GM23248 (cell line): Measurements from ENCODE around the gene ZNF730. TPM values are rescaled to one million over a fixed set of nuclear protein-coding genes. Genes with fewer than 3 reads are reported as not detected.

Experiments used
- DNase-seq: peaks from one replicate; pipeline ENCODE4 v3.0.0-alpha.2; 2015
- H2AFZ ChIP-seq: fragments of 200-600 bp; sonication (generic); 2 replicates; pipeline ENCODE4 v1.6.1; 2016; ENCODE audit warnings: antibody characterized with exemption
- H3F3A ChIP-seq: fragments of 200-600 bp; sonication (generic); 2 replicates; pipeline ENCODE4 v1.6.1; 2016; ENCODE audit warnings: mild to moderate bottlenecking, antibody characterized with exemption, mixed run types; ENCODE audit not compliant: insufficient read depth
- H3K27ac ChIP-seq: fragments of 200-600 bp; sonication (generic); 2 replicates; pipeline ENCODE4 v1.5.1; 2016; ENCODE audit warnings: mild to moderate bottlenecking
- H3K27me3 ChIP-seq: fragments of 200-600 bp; sonication (generic); replicated peaks from 2 replicates; pipeline ENCODE4 v1.6.1; 2016; ENCODE audit warnings: mild to moderate bottlenecking; ENCODE audit not compliant: insufficient read depth
- H3K36me3 ChIP-seq: fragments of 200-600 bp; sonication (generic); 2 replicates; pipeline ENCODE4 v1.6.1; 2016; ENCODE audit warnings: low read depth, mild to moderate bottlenecking
- H3K4me1 ChIP-seq: fragments of 200-600 bp; sonication (generic); 2 replicates; pipeline ENCODE4 v1.6.1; 2016; ENCODE audit warnings: mild to moderate bottlenecking; ENCODE audit not compliant: insufficient read depth
- H3K4me2 ChIP-seq: fragments of 200-600 bp; sonication (generic); one replicate; pipeline ENCODE4 v1.6.1; 2016; ENCODE audit warnings: mild to moderate bottlenecking; ENCODE audit not compliant: unreplicated experiment
- H3K4me3 ChIP-seq: fragments of 200-600 bp; sonication (generic); 2 replicates; pipeline ENCODE4 v1.5.1; 2016; ENCODE audit warnings: mild to moderate bottlenecking
- H3K79me2 ChIP-seq: fragments of 200-600 bp; sonication (generic); 2 replicates; pipeline ENCODE4 v1.6.1; 2016; ENCODE audit warnings: mild to moderate bottlenecking; ENCODE audit not compliant: insufficient read depth
- H3K9ac ChIP-seq: fragments of 200-600 bp; sonication (generic); 2 replicates; pipeline ENCODE4 v1.6.1; 2016; ENCODE audit warnings: mild to moderate bottlenecking
- H3K9me2 ChIP-seq: fragments of 200-600 bp; sonication (generic); 2 replicates; pipeline ENCODE4 v1.6.1; 2016; ENCODE audit warnings: mixed run types, mild to moderate bottlenecking, moderate library complexity; ENCODE audit not compliant: insufficient read depth
- H3K9me3 ChIP-seq: fragments of 200-600 bp; sonication (generic); one replicate; pipeline ENCODE4 v1.6.1; 2017; ENCODE audit warnings: low read depth
- H4K20me1 ChIP-seq: fragments of 200-600 bp; sonication (generic); 2 replicates; pipeline ENCODE4 v1.6.0; 2016; ENCODE audit not compliant: insufficient read depth
- EZH2 ChIP-seq: fragments of 200-600 bp; sonication (generic); IDR thresholded peaks from 2 replicates; pipeline ENCODE4 v1.6.1; 2018; ENCODE audit warnings: antibody characterized with exemption, mild to moderate bottlenecking; ENCODE audit not compliant: insufficient read depth, poor library complexity, severe bottlenecking
- EZH2phosphoT487 ChIP-seq: fragments of 200-600 bp; sonication (generic); IDR thresholded peaks from 2 replicates; pipeline ENCODE4 v1.6.1; 2018; ENCODE audit warnings: antibody characterized with exemption, moderate library complexity, mild to moderate bottlenecking, low read depth; ENCODE audit not compliant: insufficient read depth
- WGBS, 2 experiments: methylation state at CpG; one replicate each; pipeline ENCODE4 v1.1.6; 2015 to 2017; ENCODE audit warnings: low lambda C conversion rate in 2 of 2, low coverage in 1 of 2; ENCODE audit errors: missing lambda C conversion rate in 2 of 2; 5-methylcytosine and 5-hydroxymethylcytosine counted together
- in situ Hi-C: fragments of 300-500 bp; cut with MboI; formaldehyde crosslinking; loops from 2 replicates; pipeline ENCODE4 v1.15.0; 2020
- polyA plus RNA-seq: library from polyadenylated mRNA; unstranded; fragments of >200 nt; fragmentation: Nextera tagmentation; extraction: Ambion mirVana; gene quantifications from 2 replicates; pipeline ENCODE4 v1.2.1, GENCODE V29; 2016
- total RNA-seq: library from RNA; depleted of rRNA; stranded (reverse); fragments of >200 nt; shearing (Covaris generic); gene quantifications from 2 replicates; pipeline ENCODE4 v1.2.3, GENCODE V29; 2014

ZNF730 gene
- total and polyA plus RNA-seq, 2 experiments from 2014 or later = 0.22 to 0.44 TPM

- no peaks in the 10 kb centered on the region for H3K9me2 ChIP-seq
- H3K36me3 ChIP-seq = no peaks in the 10 kb centered on the region
- no peaks in the 10 kb centered on the region for H3K4me1 ChIP-seq
- H3K4me3 ChIP-seq = no peak overlapping the region
- H3K27me3 ChIP-seq = no peaks in the 10 kb centered on the region
- no peak overlapping the region for H3K27ac ChIP-seq
- no peaks in the 10 kb centered on the region for H4K20me1 ChIP-seq
- no peaks in the 10 kb centered on the region for H3K9me3 ChIP-seq
- H3F3A ChIP-seq = no peaks in the 10 kb centered on the region
- no peak overlapping the region for H3K4me2 ChIP-seq
- no peak for TF ChIP-seq EZH2phosphoT487
- no peak for TF ChIP-seq EZH2
- no peaks in the 10 kb centered on the region for H3K79me2 ChIP-seq
- no peak overlapping the region for H2AFZ ChIP-seq
- H3K9ac ChIP-seq = no peak overlapping the region
- DNase-seq = no peak
- in situ Hi-C loops = no loop called here
- 68% methylated on average over 9 of the region's 9 CpGs for WGBS, 2 experiments
Measured at GRCh38 chr19:23093832-23094231, 23.0 kb upstream of the ZNF730 start.

- Histone ChIP-seq H3K4me2 (no peak overlapping the region), H3K79me2 (no peaks in the 10 kb centered on the region), H3F3A (no peaks in the 10 kb centered on the region), H3K9me2 (no peaks in the 10 kb centered on the region), H3K9ac (no peak overlapping the region), H3K27ac (no peak overlapping the region), H2AFZ (no peak overlapping the region), H3K9me3 (no peaks in the 10 kb centered on the region), H4K20me1 (no peaks in the 10 kb centered on the region), H3K4me1 (no peaks in the 10 kb centered on the region), H3K36me3 (no peaks in the 10 kb centered on the region), H3K27me3 (no peaks in the 10 kb centered on the region), H3K4me3 (no peak overlapping the region)
- 52 to 65% methylated on average over 1 of the region's 1 CpG for WGBS, 2 experiments
- TF ChIP-seq EZH2phosphoT487 = no peak
- no peak for TF ChIP-seq EZH2
- no peak for DNase-seq
- in situ Hi-C loops = no loop called here
Measured at GRCh38 chr19:23095418-23095817, 21.4 kb upstream of the ZNF730 start.

GRCh38 chr19:23098286-23098685 is 18.5 kb upstream of the ZNF730 start:
- Histone ChIP-seq H3K27ac (no peak overlapping the region), H3F3A (no peaks in the 10 kb centered on the region), H3K4me3 (no peak overlapping the region), H3K79me2 (no peaks in the 10 kb centered on the region), H3K4me1 (no peaks in the 10 kb centered on the region), H3K4me2 (no peak overlapping the region), H4K20me1 (no peaks in the 10 kb centered on the region), H3K9me3 (no peaks in the 10 kb centered on the region), H3K9ac (no peak overlapping the region), H3K9me2 (no peaks in the 10 kb centered on the region), H3K36me3 (no peaks in the 10 kb centered on the region), H3K27me3 (no peaks in the 10 kb centered on the region), H2AFZ (no peak overlapping the region)
- in situ Hi-C loops = no loop called here
- TF ChIP-seq EZH2 (no peak), EZH2phosphoT487 (no peak)
- DNase-seq = no peak
- 10 to 19% methylated on average over 2 of the region's 2 CpGs for WGBS, 2 experiments

GRCh38 chr19:23098988-23099387 is 17.8 kb upstream of the ZNF730 start:
- no peak overlapping the region for H3K27ac ChIP-seq
- no peak overlapping the region for H3K4me2 ChIP-seq
- H3K4me1 ChIP-seq = no peaks in the 10 kb centered on the region
- no peaks in the 10 kb centered on the region for H3K27me3 ChIP-seq
- 33 to 35% methylated on average over 4 of the region's 4 CpGs for WGBS, 2 experiments
- H2AFZ ChIP-seq = no peak overlapping the region
- H3K9ac ChIP-seq = no peak overlapping the region
- no peak for TF ChIP-seq EZH2phosphoT487
- TF ChIP-seq EZH2 = no peak
- no peaks in the 10 kb centered on the region for H3K36me3 ChIP-seq
- H3K9me2 ChIP-seq = no peaks in the 10 kb centered on the region
- H3K9me3 ChIP-seq = no peaks in the 10 kb centered on the region
- in situ Hi-C loops = no loop called here
- no peak overlapping the region for H3K4me3 ChIP-seq
- H3F3A ChIP-seq = no peaks in the 10 kb centered on the region
- no peaks in the 10 kb centered on the region for H4K20me1 ChIP-seq
- no peak for DNase-seq
- no peaks in the 10 kb centered on the region for H3K79me2 ChIP-seq

- Histone ChIP-seq H3K27ac (no peak overlapping the region), H2AFZ (no peak overlapping the region), H3K4me3 (no peak overlapping the region), H3K9me3 (no peaks in the 10 kb centered on the region), H3F3A (no peaks in the 10 kb centered on the region), H3K4me2 (no peak overlapping the region), H3K27me3 (no peaks in the 10 kb centered on the region), H3K9ac (no peak overlapping the region), H3K79me2 (no peaks in the 10 kb centered on the region), H3K4me1 (no peaks in the 10 kb centered on the region), H4K20me1 (no peaks in the 10 kb centered on the region), H3K9me2 (no peaks in the 10 kb centered on the region), H3K36me3 (no peaks in the 10 kb centered on the region)
- DNase-seq = no peak
- 36 to 43% methylated on average over 7 of the region's 7 CpGs for WGBS, 2 experiments
- in situ Hi-C loops = no loop called here
- TF ChIP-seq EZH2 (no peak), EZH2phosphoT487 (no peak)
Measured at GRCh38 chr19:23099966-23100365, 16.9 kb upstream of the ZNF730 start.
